Activated CD4-positive, alpha-beta memory T cell treated with anti-CD3 and anti-CD28 coated beads for 36 hours (primary cell): ENCODE results near the gene SPOCK2. TPM values are rescaled to one million over a fixed set of nuclear protein-coding genes. Genes with fewer than 3 reads are reported as not detected.

ENCODE experiments used
- CTCF ChIA-PET: fragments of 350-600 bp; sonication (Branson Sonifier 250); formaldehyde crosslinking; loops from one replicate; lab custom pipeline; 2021; ENCODE audit warnings: antibody characterized with exemption, inconsistent platforms; lab: Charles Lee
- POLR2A ChIA-PET: fragments of 350-600 bp; sonication (Branson Sonifier 250); formaldehyde crosslinking; loops from one replicate; lab custom pipeline; 2021; ENCODE audit warnings: antibody characterized with exemption; lab: Charles Lee
- DNase-seq: peaks from one replicate; pipeline ENCODE4 v3.0.0-alpha.2; 2020
- H3K27ac Mint-ChIP-seq: one replicate; pipeline ENCODE4 v1.8.0; 2021; ENCODE audit warnings: mixed read lengths
- H3K27me3 Mint-ChIP-seq: one replicate; pipeline ENCODE4 v1.8.0; 2021; ENCODE audit warnings: mixed read lengths
- H3K36me3 Mint-ChIP-seq: one replicate; pipeline ENCODE4 v1.8.0; 2021; ENCODE audit warnings: mixed read lengths
- H3K4me1 Mint-ChIP-seq: one replicate; pipeline ENCODE4 v1.8.0; 2021; ENCODE audit warnings: low read depth, mixed read lengths
- H3K4me3 Mint-ChIP-seq: one replicate; pipeline ENCODE4 v1.8.0; 2021; ENCODE audit warnings: mild to moderate bottlenecking, mixed read lengths
- H3K9me3 Mint-ChIP-seq: one replicate; pipeline ENCODE4 v1.8.0; 2021; ENCODE audit warnings: mixed read lengths
- intact Hi-C: fragments of 100-400 bp; cut with micrococcal nuclease; formaldehyde crosslinking; loops from one replicate; pipeline ENCODE4 v1.15.1; 2023
- total RNA-seq, 2 experiments: library from RNA; stranded (reverse); gene quantifications; one replicate each; pipeline ENCODE4 v1.2.3, GENCODE V29; 2021

SPOCK2 gene
- total RNA-seq, 2 experiments from 2014 or later, result 216 to 218 TPM

DNA sequence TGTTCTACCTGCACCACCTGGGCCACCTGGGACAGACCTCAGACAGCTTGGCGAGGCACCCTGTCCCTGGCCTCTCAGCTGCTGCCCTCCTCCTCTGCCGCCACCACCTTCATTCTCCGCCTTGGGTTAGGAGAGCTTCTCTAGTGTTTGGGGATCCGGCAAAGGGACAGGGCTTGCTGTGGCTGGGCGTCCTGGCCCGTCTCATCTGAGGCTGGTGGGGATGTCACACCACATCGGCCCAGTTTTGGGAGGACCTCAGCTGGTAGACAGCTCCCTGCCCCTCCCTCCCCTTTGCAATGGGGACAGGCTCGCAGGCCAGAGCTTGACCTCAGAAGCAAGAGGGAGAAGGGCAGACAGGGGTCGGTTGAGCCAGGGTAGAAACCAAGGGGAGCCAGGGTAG lies 26.4 kb downstream of the SPOCK2 start:
- Mint-ChIP-seq H3K9me3 (no peaks in the 10 kb centered on the region), H3K27me3 (no peaks in the 10 kb centered on the region), H3K4me3 (no peak overlapping the region), H3K36me3 (peaks cover 34% of the 10 kb centered on the region), H3K27ac (no peak overlapping the region), H3K4me1 (peaks cover 26% of the 10 kb centered on the region)
- CTCF ChIA-PET, result interaction anchor here (1.3 to 2.8 kb wide), 4 partner anchors 13 to 276 kb away, joined by 3 to 24 read pairs (median 3); no protein-coding TSS in a partner anchor
- no peak for DNase-seq
- POLR2A ChIA-PET, result interaction anchor here (0.6 to 1.1 kb wide), 2 partner anchors 9 to 278 kb away, joined by 3 read pairs; no protein-coding TSS in a partner anchor
- intact Hi-C loops, result no loop called here

- Mint-ChIP-seq H3K4me3 (no peak overlapping the region), H3K4me1 (peaks cover 26% of the 10 kb centered on the region), H3K27ac (peak overlapping the region; percentile 55), H3K9me3 (no peaks in the 10 kb centered on the region), H3K27me3 (no peaks in the 10 kb centered on the region), H3K36me3 (peaks cover 31% of the 10 kb centered on the region)
- ChIA-PET POLR2A (interaction anchor here (0.6 kb wide), 1 partner anchor 278 kb away, joined by 3 read pairs; no protein-coding TSS in a partner anchor), CTCF (interaction anchor here (1.3 to 2.8 kb wide), 3 partner anchors 12 to 276 kb away, joined by 3 to 24 read pairs (median 3); no protein-coding TSS in a partner anchor)
- intact Hi-C loops, result no loop called here
- DNase-seq, result no peak
Observed at GRCh38 chr10:72061491-72061890, 26.9 kb downstream of the SPOCK2 start.

DNA sequence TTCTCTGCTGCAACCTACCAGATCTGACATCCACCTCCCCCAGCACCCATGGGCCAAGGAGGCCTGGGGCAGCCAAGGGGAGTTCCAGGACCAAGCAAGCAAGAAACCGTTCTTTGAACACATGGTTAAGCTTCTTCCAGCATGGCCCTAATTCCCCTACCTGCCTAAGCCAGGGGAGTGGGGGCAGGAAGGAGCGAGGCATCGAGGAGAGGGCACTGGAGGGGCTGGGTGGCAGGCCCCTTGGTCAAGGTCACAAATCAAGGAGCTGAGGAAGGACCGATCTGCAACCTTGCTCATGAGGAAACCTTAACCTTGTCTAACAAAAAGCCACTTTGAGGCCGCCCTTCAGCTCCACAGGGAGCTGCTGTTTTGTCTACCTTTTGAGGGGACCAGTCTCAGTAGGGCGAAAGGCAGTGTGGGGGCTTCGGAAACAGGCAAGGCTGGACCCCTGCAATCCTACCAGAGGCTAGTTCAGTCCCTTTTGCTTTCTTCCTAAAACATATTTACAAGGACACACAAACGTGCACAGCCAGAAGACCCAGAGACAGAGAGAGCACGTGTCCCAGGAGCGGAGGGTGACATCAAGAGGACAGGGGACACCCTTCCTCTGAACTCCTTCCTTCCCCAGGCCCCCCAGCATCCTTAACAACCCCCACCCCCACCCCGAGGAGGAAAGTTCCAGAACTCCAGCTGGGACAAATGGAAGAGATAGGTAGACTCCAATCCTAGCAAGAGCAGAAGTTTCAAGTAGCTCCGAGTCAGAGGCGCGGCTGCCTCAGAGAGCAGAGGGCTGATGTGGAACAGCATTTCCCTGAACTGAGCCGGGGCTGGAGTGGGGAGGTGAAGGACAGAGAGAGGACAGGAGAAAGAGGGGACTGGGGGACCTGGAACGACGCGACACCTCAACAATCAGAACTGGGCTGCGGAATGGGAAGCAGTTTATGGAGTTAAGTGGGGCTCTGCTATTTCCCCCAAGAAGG lies 28.2 kb downstream of the SPOCK2 start:
- no peak for DNase-seq
- H3K36me3 Mint-ChIP-seq, result peaks cover 25% of the 10 kb centered on the region
- no peak overlapping the region for H3K4me3 Mint-ChIP-seq
- intact Hi-C loops, result no loop called here
- H3K9me3 Mint-ChIP-seq, result no peaks in the 10 kb centered on the region
- POLR2A ChIA-PET, result interaction anchor here (1.0 to 1.1 kb wide), 2 partner anchors 9 to 66 kb away, joined by 4 to 5 read pairs; no protein-coding TSS in a partner anchor
- CTCF ChIA-PET, result interaction anchor here (1.0 to 2.8 kb wide), 2 partner anchors 12 to 277 kb away, joined by 4 to 18 read pairs; no protein-coding TSS in a partner anchor
- H3K27me3 Mint-ChIP-seq, result no peaks in the 10 kb centered on the region
- H3K27ac Mint-ChIP-seq, result peak overlapping the region; percentile 57
- peaks cover 26% of the 10 kb centered on the region for H3K4me1 Mint-ChIP-seq

- peaks cover 29% of the 10 kb centered on the region for H3K4me1 Mint-ChIP-seq
- ChIA-PET POLR2A (interaction anchor here (1.1 kb wide), 1 partner anchor 10 kb away, joined by 5 read pairs; no protein-coding TSS in a partner anchor), CTCF (interaction anchor here (1.0 to 2.8 kb wide), 2 partner anchors 11 to 278 kb away, joined by 4 to 18 read pairs; no protein-coding TSS in a partner anchor)
- H3K36me3 Mint-ChIP-seq, result peaks cover 22% of the 10 kb centered on the region
- peak overlapping the region; percentile 56 for H3K27ac Mint-ChIP-seq
- no peak overlapping the region for H3K4me3 Mint-ChIP-seq
- H3K27me3 Mint-ChIP-seq, result no peaks in the 10 kb centered on the region
- H3K9me3 Mint-ChIP-seq, result no peaks in the 10 kb centered on the region
- intact Hi-C loops, result no loop called here
- DNase-seq, result peak; percentile 58
Observed at GRCh38 chr10:72058989-72059842, 29.1 kb downstream of the SPOCK2 start.

GRCh38 chr10:72058347-72058898 lies 29.9 kb downstream of the SPOCK2 start:
- Mint-ChIP-seq H3K36me3 (peaks cover 16% of the 10 kb centered on the region), H3K9me3 (no peaks in the 10 kb centered on the region), H3K4me3 (no peak overlapping the region), H3K27me3 (no peaks in the 10 kb centered on the region), H3K27ac (peak overlapping the region; percentile 56), H3K4me1 (peaks cover 29% of the 10 kb centered on the region)
- intact Hi-C loops, result no loop called here
- CTCF ChIA-PET, result interaction anchor here (1.0 to 2.8 kb wide), 2 partner anchors 10 to 282 kb away, joined by 4 to 18 read pairs; no protein-coding TSS in a partner anchor
- DNase-seq, result no peak
- POLR2A ChIA-PET, result no interaction called here

DNA sequence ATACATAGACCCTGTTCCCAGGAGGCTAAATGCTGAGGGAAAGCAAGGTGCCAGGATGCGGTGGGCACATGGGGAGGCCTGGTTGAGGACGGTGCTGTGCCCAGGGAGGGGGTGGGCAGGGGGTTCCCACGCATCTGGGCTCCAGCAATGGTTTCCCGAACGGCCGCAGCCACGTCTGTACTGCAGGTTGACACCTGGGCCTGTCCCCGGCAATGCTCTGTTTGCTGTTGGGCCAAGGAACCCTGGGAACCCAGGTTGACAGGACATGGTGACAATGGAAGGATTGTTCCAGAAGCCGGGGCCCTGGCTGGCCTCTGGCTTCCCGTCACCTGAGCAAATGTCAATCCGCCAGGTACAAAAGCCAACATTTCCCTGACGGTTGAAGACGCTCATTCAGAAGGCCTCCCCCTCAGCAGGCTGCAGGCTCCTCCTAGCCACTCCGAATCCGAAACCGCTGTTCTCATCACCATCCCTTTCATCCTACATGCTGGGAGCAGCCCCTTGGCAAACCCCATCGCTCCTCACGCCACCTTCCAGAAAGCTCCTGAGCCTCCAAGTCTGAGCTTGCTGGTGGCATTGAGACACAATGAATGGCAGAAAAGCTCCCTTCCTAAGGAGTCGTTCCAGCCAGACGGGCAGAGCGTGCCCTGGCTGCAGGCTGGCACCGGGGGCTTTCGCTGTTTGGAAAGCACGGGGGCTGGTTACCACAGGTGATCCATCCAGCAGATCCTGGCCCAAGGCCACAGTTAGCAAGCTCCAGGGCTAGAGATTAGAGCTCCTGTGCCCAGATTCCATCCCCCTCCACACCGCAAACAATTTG lies 31.2 kb downstream of the SPOCK2 start:
- no peak for DNase-seq
- Mint-ChIP-seq H3K9me3 (no peaks in the 10 kb centered on the region), H3K27ac (no peak overlapping the region), H3K4me1 (peaks cover 26% of the 10 kb centered on the region), H3K27me3 (no peaks in the 10 kb centered on the region), H3K36me3 (peaks cover 11% of the 10 kb centered on the region), H3K4me3 (no peak overlapping the region)
- intact Hi-C loops, result no loop called here
- ChIA-PET POLR2A (no interaction called here), CTCF (interaction anchor here (2.5 kb wide), 1 partner anchor 9 kb away, joined by 10 read pairs; no protein-coding TSS in a partner anchor)

GRCh38 chr10:72056113-72056512 lies 32.2 kb downstream of the SPOCK2 start:
- no peak for DNase-seq
- intact Hi-C loops, result no loop called here
- H3K4me1 Mint-ChIP-seq, result peaks cover 25% of the 10 kb centered on the region
- ChIA-PET POLR2A (no interaction called here), CTCF (interaction anchor here (2.5 kb wide), 1 partner anchor 8 kb away, joined by 10 read pairs; no protein-coding TSS in a partner anchor)
- peaks cover 5% of the 10 kb centered on the region for H3K36me3 Mint-ChIP-seq
- H3K9me3 Mint-ChIP-seq, result no peaks in the 10 kb centered on the region
- H3K27me3 Mint-ChIP-seq, result no peaks in the 10 kb centered on the region
- H3K4me3 Mint-ChIP-seq, result no peak overlapping the region
- no peak overlapping the region for H3K27ac Mint-ChIP-seq

GRCh38 chr10:72053690-72054089 lies 34.7 kb downstream of the SPOCK2 start:
- intact Hi-C loops, result no loop called here
- Mint-ChIP-seq H3K27me3 (no peaks in the 10 kb centered on the region), H3K9me3 (peaks cover 6% of the 10 kb centered on the region), H3K4me1 (peaks cover 6% of the 10 kb centered on the region), H3K27ac (no peak overlapping the region), H3K36me3 (no peaks in the 10 kb centered on the region), H3K4me3 (no peak overlapping the region)
- CTCF ChIA-PET, result interaction anchor here (9.1 kb wide), 1 partner anchor 156 kb away, joined by 126 read pairs; no protein-coding TSS in a partner anchor
- DNase-seq, result no peak
- POLR2A ChIA-PET, result no interaction called here

DNA sequence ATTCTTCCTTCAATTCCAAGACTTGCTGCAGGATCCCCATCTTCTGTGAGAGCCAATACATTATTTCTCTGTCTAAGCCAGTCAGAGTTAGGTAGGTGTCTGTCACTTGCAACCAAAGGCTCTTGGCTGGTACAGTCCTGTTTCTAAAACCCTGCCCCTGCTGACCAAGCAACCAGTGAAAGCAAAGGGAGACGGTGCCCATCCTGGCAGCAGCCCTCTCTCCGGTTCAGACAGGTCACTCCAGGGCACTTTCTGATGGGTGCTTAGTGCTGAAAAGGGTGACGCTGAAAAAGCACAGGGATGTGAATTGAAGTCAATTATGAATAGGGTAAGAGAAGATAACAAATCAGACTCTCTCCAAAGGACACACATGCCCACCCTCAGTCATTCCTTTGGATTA lies 37.5 kb downstream of the SPOCK2 start:
- no peak for DNase-seq
- ChIA-PET CTCF (interaction anchor here (0.6 to 9.1 kb wide), 5 partner anchors 12 to 292 kb away, joined by 3 to 126 read pairs (median 39); no protein-coding TSS in a partner anchor), POLR2A (no interaction called here)

GRCh38 chr10:72049969-72050781 lies 38.2 kb downstream of the SPOCK2 start:
- H3K4me1 Mint-ChIP-seq, result peaks cover 6% of the 10 kb centered on the region
- intact Hi-C loops, result loop anchor here (2.0 kb wide), 1 partner anchor 77 kb away; no protein-coding TSS in a partner anchor
- CTCF ChIA-PET, result interaction anchor here (0.6 to 9.1 kb wide), 15 partner anchors 12 to 642 kb away, joined by 3 to 126 read pairs (median 14); partner anchors contain the start of gene MCU
- peaks cover 11% of the 10 kb centered on the region for H3K9me3 Mint-ChIP-seq
- no peak overlapping the region for H3K27ac Mint-ChIP-seq
- no peak overlapping the region for H3K4me3 Mint-ChIP-seq
- no peaks in the 10 kb centered on the region for H3K36me3 Mint-ChIP-seq
- POLR2A ChIA-PET, result interaction anchor here (0.6 kb wide), 1 partner anchor 293 kb away, joined by 6 read pairs; no protein-coding TSS in a partner anchor
- H3K27me3 Mint-ChIP-seq, result no peaks in the 10 kb centered on the region
- no peak for DNase-seq

More for the DNA sequence above, 37.5 kb downstream of the SPOCK2 start:
- Mint-ChIP-seq H3K27ac (no peak overlapping the region), H3K9me3 (peaks cover 11% of the 10 kb centered on the region), H3K4me1 (peaks cover 6% of the 10 kb centered on the region), H3K4me3 (no peak overlapping the region), H3K27me3 (no peaks in the 10 kb centered on the region), H3K36me3 (no peaks in the 10 kb centered on the region)
- intact Hi-C loops, result no loop called here
